HEK293 (cell line): ENCODE data around the gene ATP8B4.

Source experiments
- CTCF ChIA-PET: fragments of 350-600 bp; formaldehyde crosslinking; extraction: SDS; loops from one replicate; lab custom pipeline; 2021; ENCODE audit warnings: antibody characterized with exemption; lab: Yijun Ruan, JAX
- POLR2A ChIA-PET: fragments of 300-600 bp; formaldehyde crosslinking; extraction: SDS; loops from one replicate; lab custom pipeline; 2020; ENCODE audit warnings: antibody characterized with exemption, inconsistent platforms; lab: Yijun Ruan, JAX
- H3K27ac ChIP-seq: fragments of 200-500 bp; sonication (Bioruptor generic); 2 replicates; pipeline ENCODE4 v1.5.1; 2014; ENCODE audit warnings: low read depth, low read length, control low read depth, inconsistent platforms; ENCODE audit errors: extremely low read depth
- H3K36me3 ChIP-seq, 2 experiments: fragments of 200-500 bp in 1 of 2; sonication (Bioruptor generic) in 1 of 2; 1 replicate in 1 of 2; 2 replicates in 1 of 2; pipeline ENCODE4 v1.5.1; 2014 to 2017; ENCODE audit warnings: inconsistent platforms in 2 of 2, low read length in 2 of 2; ENCODE audit not compliant: control insufficient read depth in 2 of 2, insufficient read depth in 1 of 2
- H3K4me1 ChIP-seq: fragments of 200-500 bp; sonication (Bioruptor generic); 2 replicates; pipeline ENCODE4 v1.5.1; 2014; ENCODE audit warnings: mild to moderate bottlenecking, low read length, inconsistent platforms; ENCODE audit not compliant: control insufficient read depth, insufficient read depth
- H3K4me3 ChIP-seq: 2 replicates; pipeline ENCODE4 v1.5.1; 2011; ENCODE audit warnings: low read depth, mild to moderate bottlenecking, control low read depth, low read length, moderate library complexity
- H3K9me3 ChIP-seq: fragments of 200-500 bp; sonication (Bioruptor generic); 2 replicates; pipeline ENCODE4 v1.5.1; 2014; ENCODE audit warnings: low read depth, low read length, inconsistent platforms; ENCODE audit not compliant: control insufficient read depth, insufficient read depth
- MEIS1 ChIP-seq: sonication (generic); formaldehyde crosslinking; IDR thresholded peaks from 2 replicates; pipeline ENCODE4 v1.8.1; 2022; ENCODE audit warnings: missing genetic modification reagents, mild to moderate bottlenecking, borderline replicate concordance
- RBAK ChIP-seq: fragments of 450-650 bp; formaldehyde crosslinking; IDR thresholded peaks from 2 replicates; pipeline ENCODE4 v1.5.1; 2016; ENCODE audit warnings: missing biosample characterization, missing genetic modification characterization
- ZBTB1 ChIP-seq: fragments of 450-650 bp; formaldehyde crosslinking; IDR thresholded peaks from 2 replicates; pipeline ENCODE4 v1.5.1; 2016; ENCODE audit warnings: missing biosample characterization, missing genetic modification characterization
- ZFP37 ChIP-seq: fragments of 450-650 bp; formaldehyde crosslinking; IDR thresholded peaks from 2 replicates; pipeline ENCODE4 v1.5.1; 2016; ENCODE audit warnings: missing biosample characterization, missing genetic modification characterization
- ZNF174 ChIP-seq: fragments of 450-650 bp; formaldehyde crosslinking; IDR thresholded peaks from 2 replicates; pipeline ENCODE4 v1.5.0; 2017; ENCODE audit warnings: missing biosample characterization, mild to moderate bottlenecking, missing genetic modification characterization
- ZNF184 ChIP-seq: fragments of 450-650 bp; IDR thresholded peaks from 2 replicates; pipeline ENCODE4 v1.5.1; 2018; ENCODE audit warnings: missing biosample characterization, mild to moderate bottlenecking, missing genetic modification characterization
- ZNF24 ChIP-seq: fragments of 450-650 bp; formaldehyde crosslinking; IDR thresholded peaks from 2 replicates; pipeline ENCODE4 v1.5.1; 2016; ENCODE audit warnings: missing biosample characterization, missing genetic modification characterization
- ZNF48 ChIP-seq: fragments of 450-650 bp; formaldehyde crosslinking; IDR thresholded peaks from 2 replicates; pipeline ENCODE4 v1.5.1; 2016; ENCODE audit warnings: missing biosample characterization, missing genetic modification characterization
- ZNF558 ChIP-seq: fragments of 450-650 bp; formaldehyde crosslinking; IDR thresholded peaks from 2 replicates; pipeline ENCODE4 v1.5.1; 2016; ENCODE audit warnings: missing biosample characterization, missing genetic modification characterization
- ZNF596 ChIP-seq: fragments of 450-650 bp; IDR thresholded peaks from 2 replicates; pipeline ENCODE4 v1.5.0; 2018; ENCODE audit warnings: missing biosample characterization, mild to moderate bottlenecking, missing genetic modification characterization, moderate library complexity
- ZNF624 ChIP-seq: fragments of 450-650 bp; formaldehyde crosslinking; IDR thresholded peaks from 2 replicates; pipeline ENCODE4 v1.5.1; 2017; ENCODE audit warnings: missing biosample characterization, missing genetic modification characterization
- ZNF701 ChIP-seq: fragments of 450-650 bp; formaldehyde crosslinking; IDR thresholded peaks from 2 replicates; pipeline ENCODE4 v1.5.1; 2016; ENCODE audit warnings: missing biosample characterization, missing genetic modification characterization
- ZNF747 ChIP-seq: fragments of 450-650 bp; formaldehyde crosslinking; IDR thresholded peaks from 2 replicates; pipeline ENCODE4 v1.5.1; 2016; ENCODE audit warnings: missing biosample characterization, missing genetic modification characterization
- ZNF830 ChIP-seq: fragments of 450-650 bp; IDR thresholded peaks from 2 replicates; pipeline ENCODE4 v1.5.0; 2018; ENCODE audit warnings: missing biosample characterization, missing genetic modification characterization, low read depth, mild to moderate bottlenecking, moderate library complexity
- TF ChIP-seq, protein P1 (sequence below): fragments of 450-650 bp; formaldehyde crosslinking; IDR thresholded peaks from 2 replicates; pipeline ENCODE4 v1.5.1; 2016; ENCODE audit warnings: missing biosample characterization, missing genetic modification characterization
- TF ChIP-seq, protein P2 (sequence below): fragments of 450-650 bp; formaldehyde crosslinking; IDR thresholded peaks from 2 replicates; pipeline ENCODE4 v1.5.1; 2016; ENCODE audit warnings: missing biosample characterization, missing genetic modification characterization, low read depth
- TF ChIP-seq, protein P3 (sequence below): fragments of 450-650 bp; formaldehyde crosslinking; IDR thresholded peaks from 2 replicates; pipeline ENCODE4 v1.5.1; 2016; ENCODE audit warnings: missing biosample characterization, missing genetic modification characterization

ATP8B4 gene

DNA sequence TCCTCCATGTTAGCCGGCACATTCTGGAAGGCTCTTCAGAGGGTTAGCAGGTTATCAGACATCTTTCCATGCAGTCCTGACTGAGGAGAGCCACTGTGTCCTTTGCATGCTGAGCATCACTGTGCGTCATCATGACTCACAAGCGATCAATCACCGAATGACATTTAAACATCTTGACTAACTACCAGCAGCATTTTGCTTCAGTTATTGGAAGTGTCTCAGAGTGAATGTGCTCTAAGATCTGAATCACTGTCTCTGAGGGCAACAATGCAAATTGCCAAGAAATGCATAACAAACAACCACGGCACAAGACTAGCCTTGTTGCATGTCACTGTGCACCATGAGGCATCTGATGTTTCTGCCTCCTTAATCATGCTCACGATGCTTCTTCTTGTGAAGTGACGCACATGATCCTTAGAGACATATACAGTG lies 18.3 kb upstream of the ATP8B4 start:
- Histone ChIP-seq H3K4me3 (no peak overlapping the region), H3K27ac (no peak overlapping the region), H3K9me3 (no peaks in the 10 kb centered on the region), H3K4me1 (no peaks in the 10 kb centered on the region), H3K36me3 (no peaks in the 10 kb centered on the region)
- CTCF ChIA-PET: interaction anchor here (0.6 to 1.3 kb wide), 3 partner anchors 8 to 836 kb away, joined by 3 to 4 read pairs (median 3); no protein-coding TSS in a partner anchor
- POLR2A ChIA-PET: no interaction called here
- TF ChIP-seq ZNF24 (no peak), MEIS1 (CRISPR knock-in tag) (peak; percentile 94)
- TF ChIP-seq, protein P1, sequence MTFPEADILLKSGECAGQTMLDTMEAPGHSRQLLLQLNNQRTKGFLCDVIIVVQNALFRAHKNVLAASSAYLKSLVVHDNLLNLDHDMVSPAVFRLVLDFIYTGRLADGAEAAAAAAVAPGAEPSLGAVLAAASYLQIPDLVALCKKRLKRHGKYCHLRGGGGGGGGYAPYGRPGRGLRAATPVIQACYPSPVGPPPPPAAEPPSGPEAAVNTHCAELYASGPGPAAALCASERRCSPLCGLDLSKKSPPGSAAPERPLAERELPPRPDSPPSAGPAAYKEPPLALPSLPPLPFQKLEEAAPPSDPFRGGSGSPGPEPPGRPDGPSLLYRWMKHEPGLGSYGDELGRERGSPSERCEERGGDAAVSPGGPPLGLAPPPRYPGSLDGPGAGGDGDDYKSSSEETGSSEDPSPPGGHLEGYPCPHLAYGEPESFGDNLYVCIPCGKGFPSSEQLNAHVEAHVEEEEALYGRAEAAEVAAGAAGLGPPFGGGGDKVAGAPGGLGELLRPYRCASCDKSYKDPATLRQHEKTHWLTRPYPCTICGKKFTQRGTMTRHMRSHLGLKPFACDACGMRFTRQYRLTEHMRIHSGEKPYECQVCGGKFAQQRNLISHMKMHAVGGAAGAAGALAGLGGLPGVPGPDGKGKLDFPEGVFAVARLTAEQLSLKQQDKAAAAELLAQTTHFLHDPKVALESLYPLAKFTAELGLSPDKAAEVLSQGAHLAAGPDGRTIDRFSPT (tag by site-specific recombination): peak; percentile 29; the same call in 1 of the 2 replicates

DNA sequence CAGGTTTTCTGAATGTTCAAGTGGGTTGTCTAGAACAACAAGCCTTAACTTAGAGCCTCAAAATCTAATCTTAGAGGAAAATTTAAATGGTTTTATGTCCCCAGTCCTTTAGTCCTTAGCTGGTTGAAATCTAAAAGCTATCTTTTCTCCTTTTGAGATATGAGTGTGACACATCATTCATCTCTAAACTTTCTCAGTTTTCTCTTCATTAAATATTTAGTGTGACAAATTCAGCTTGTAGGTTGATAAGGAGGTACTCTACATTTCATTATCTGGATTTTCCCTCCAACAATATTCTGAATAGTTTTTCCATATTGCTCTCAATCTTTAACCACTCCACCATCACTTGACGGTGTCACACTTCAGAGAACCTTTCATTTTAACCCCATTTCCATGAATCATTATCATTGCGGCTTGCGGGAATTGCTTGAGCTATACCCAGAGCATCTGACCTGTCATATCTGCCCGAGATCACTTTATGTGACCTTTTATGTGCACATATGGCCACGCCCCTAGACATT lies 16.1 kb upstream of the ATP8B4 start:
- POLR2A ChIA-PET: no interaction called here
- Histone ChIP-seq H3K9me3 (no peaks in the 10 kb centered on the region), H3K27ac (no peak overlapping the region), H3K4me1 (no peaks in the 10 kb centered on the region), H3K4me3 (no peak overlapping the region), H3K36me3 (no peaks in the 10 kb centered on the region)
- TF ChIP-seq ZNF558 (no peak), ZNF701 (tag by site-specific recombination) (no peak), ZNF747 (tag by site-specific recombination) (no peak), ZFP37 (no peak), ZNF174 (no peak), ZNF596 (tag by site-specific recombination) (no peak), ZNF48 (tag by site-specific recombination) (no peak), RBAK (tag by site-specific recombination) (no peak), ZNF184 (tag by site-specific recombination) (no peak), ZNF624 (tag by site-specific recombination) (no peak), ZBTB1 (tag by site-specific recombination) (no peak), ZNF830 (tag by site-specific recombination) (no peak)
- TF ChIP-seq, protein P2, sequence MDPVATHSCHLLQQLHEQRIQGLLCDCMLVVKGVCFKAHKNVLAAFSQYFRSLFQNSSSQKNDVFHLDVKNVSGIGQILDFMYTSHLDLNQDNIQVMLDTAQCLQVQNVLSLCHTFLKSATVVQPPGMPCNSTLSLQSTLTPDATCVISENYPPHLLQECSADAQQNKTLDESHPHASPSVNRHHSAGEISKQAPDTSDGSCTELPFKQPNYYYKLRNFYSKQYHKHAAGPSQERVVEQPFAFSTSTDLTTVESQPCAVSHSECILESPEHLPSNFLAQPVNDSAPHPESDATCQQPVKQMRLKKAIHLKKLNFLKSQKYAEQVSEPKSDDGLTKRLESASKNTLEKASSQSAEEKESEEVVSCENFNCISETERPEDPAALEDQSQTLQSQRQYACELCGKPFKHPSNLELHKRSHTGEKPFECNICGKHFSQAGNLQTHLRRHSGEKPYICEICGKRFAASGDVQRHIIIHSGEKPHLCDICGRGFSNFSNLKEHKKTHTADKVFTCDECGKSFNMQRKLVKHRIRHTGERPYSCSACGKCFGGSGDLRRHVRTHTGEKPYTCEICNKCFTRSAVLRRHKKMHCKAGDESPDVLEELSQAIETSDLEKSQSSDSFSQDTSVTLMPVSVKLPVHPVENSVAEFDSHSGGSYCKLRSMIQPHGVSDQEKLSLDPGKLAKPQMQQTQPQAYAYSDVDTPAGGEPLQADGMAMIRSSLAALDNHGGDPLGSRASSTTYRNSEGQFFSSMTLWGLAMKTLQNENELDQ (tag by site-specific recombination): no peak
- TF ChIP-seq, protein P3, sequence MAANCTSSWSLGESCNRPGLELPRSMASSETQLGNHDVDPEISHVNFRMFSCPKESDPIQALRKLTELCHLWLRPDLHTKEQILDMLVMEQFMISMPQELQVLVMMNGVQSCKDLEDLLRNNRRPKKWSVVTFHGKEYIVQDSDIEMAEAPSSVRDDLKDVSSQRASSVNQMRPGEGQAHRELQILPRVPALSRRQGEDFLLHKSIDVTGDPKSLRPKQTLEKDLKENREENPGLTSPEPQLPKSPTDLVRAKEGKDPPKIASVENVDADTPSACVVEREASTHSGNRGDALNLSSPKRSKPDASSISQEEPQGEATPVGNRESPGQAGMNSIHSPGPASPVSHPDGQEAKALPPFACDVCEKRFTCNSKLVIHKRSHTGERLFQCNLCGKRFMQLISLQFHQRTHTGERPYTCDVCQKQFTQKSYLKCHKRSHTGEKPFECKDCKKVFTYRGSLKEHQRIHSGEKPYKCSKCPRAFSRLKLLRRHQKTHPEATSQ (tag by site-specific recombination): no peak
- CTCF ChIA-PET: interaction anchor here (0.7 to 0.9 kb wide), 2 partner anchors 18 to 27 kb away, joined by 3 to 4 read pairs; no protein-coding TSS in a partner anchor
